ENCODE results near the gene TRIM62. TPM values are rescaled to one million over a fixed set of nuclear protein-coding genes. Genes with fewer than 3 reads are reported as not detected.

The TRIM62 gene
- total RNA-seq, 1 donor from 2014 or later, result 1.2 TPM

GRCh38 chr1:33180911-33181890 lies 642 bp downstream of the TRIM62 start:
- DNase-seq (ENCODE audit: low read depth in 2 of 2), result peak; percentile 7 to 40

GRCh38 chr1:33180226-33180910 lies 1.5 kb downstream of the TRIM62 start:
- peak; percentile 87 to 91 for DNase-seq (ENCODE audit: low read depth in 2 of 2)

GRCh38 chr1:33178836-33179439 lies 2.9 kb downstream of the TRIM62 start:
- DNase-seq (ENCODE audit: low read depth in 2 of 2), result no peak

- no peak for DNase-seq (ENCODE audit: low read depth in 2 of 2)
Observed at GRCh38 chr1:33177996-33178540, 3.8 kb downstream of the TRIM62 start.

GRCh38 chr1:33176887-33177286 lies 5.0 kb downstream of the TRIM62 start:
- DNase-seq (ENCODE audit: low read depth in 2 of 2), result no peak

GRCh38 chr1:33176362-33176850 lies 5.4 kb downstream of the TRIM62 start:
- DNase-seq (ENCODE audit: low read depth in 2 of 2), result no peak

GRCh38 chr1:33175865-33176264 lies 6.0 kb downstream of the TRIM62 start:
- DNase-seq (ENCODE audit: low read depth in 2 of 2), result no peak

GRCh38 chr1:33173091-33173490 lies 8.8 kb downstream of the TRIM62 start:
- no peak for DNase-seq (ENCODE audit: low read depth in 2 of 2)

- DNase-seq (ENCODE audit: low read depth in 2 of 2), result no peak
Observed at GRCh38 chr1:33171977-33172813, 9.6 kb downstream of the TRIM62 start.

- DNase-seq (ENCODE audit: low read depth in 2 of 2), result peak in 1 of 2 donors; percentile 26
Observed at GRCh38 chr1:33170351-33171274, 11.2 kb downstream of the TRIM62 start.

- DNase-seq (ENCODE audit: low read depth in 2 of 2), result no peak
Observed at GRCh38 chr1:33169290-33170055, 12.4 kb downstream of the TRIM62 start.

GRCh38 chr1:33168556-33169289 lies 13.1 kb downstream of the TRIM62 start:
- no peak for DNase-seq (ENCODE audit: low read depth in 2 of 2)

GRCh38 chr1:33167650-33168447 lies 14.0 kb downstream of the TRIM62 start:
- no peak for DNase-seq (ENCODE audit: low read depth in 2 of 2)

GRCh38 chr1:33165809-33166208 lies 16.0 kb downstream of the TRIM62 start:
- DNase-seq (ENCODE audit: low read depth in 2 of 2), result no peak

- no peak for DNase-seq (ENCODE audit: low read depth in 2 of 2)
Observed at GRCh38 chr1:33165209-33165608, 16.6 kb downstream of the TRIM62 start.

- DNase-seq (ENCODE audit: low read depth in 2 of 2), result peak; percentile 14 to 42
Observed at GRCh38 chr1:33163621-33164519, 18.0 kb downstream of the TRIM62 start.

Measured in lung microvascular endothelial cell (primary cell).